H1 (cell line): Measurements from ENCODE around the gene RANBP17. TPM values are rescaled to one million over a fixed set of nuclear protein-coding genes. Genes with fewer than 3 reads are reported as not detected.

Experiments
- CTCF ChIA-PET: fragments of 300-600 bp; sonication (Branson Sonifier 250); formaldehyde crosslinking; loops from one replicate; lab custom pipeline; 2021; ENCODE audit not compliant: partially characterized antibody; lab: Charles Lee
- POLR2A ChIA-PET: fragments of 300-600 bp; sonication (Branson Sonifier 250); formaldehyde crosslinking; loops from one replicate; lab custom pipeline; 2021; ENCODE audit warnings: inconsistent platforms; ENCODE audit not compliant: partially characterized antibody; lab: Charles Lee
- DNase-seq, 2 experiments: peaks; one replicate each; pipeline versions ENCODE4 v3.0.0 to v3.0.0-alpha.2; 2010 to 2022; ENCODE audit warnings: low spot score in 2 of 2, low read depth in 1 of 2, mixed read lengths in 1 of 2
- FAIRE-seq: peaks from 2 replicates; lab custom pipeline; 2011; peaks lifted over from hg19 to GRCh38; lab: Jason Lieb, UNC
- H2AFZ ChIP-seq: 2 replicates; pipeline ENCODE4 v1.8.1; 2012; ENCODE audit warnings: low read length, inconsistent platforms
- H2AK5ac ChIP-seq: 2 replicates; pipeline ENCODE4 v1.6.1; 2013; ENCODE audit warnings: low read depth, low read length
- H2BK120ac ChIP-seq: replicated peaks from 2 replicates; pipeline ENCODE3; 2013; ENCODE audit warnings: low read depth, low read length, inconsistent platforms
- H2BK12ac ChIP-seq: 2 replicates; pipeline ENCODE4 v1.6.1; 2013; ENCODE audit warnings: low read depth, low read length
- H2BK15ac ChIP-seq: 2 replicates; pipeline ENCODE4 v1.6.1; 2013; ENCODE audit warnings: low read length
- H2BK20ac ChIP-seq: 2 replicates; pipeline ENCODE4 v1.6.1; 2013; ENCODE audit warnings: low read length
- H2BK5ac ChIP-seq: 2 replicates; pipeline ENCODE4 v1.6.1; 2013; ENCODE audit warnings: low read depth, low read length
- H3K14ac ChIP-seq: 2 replicates; pipeline ENCODE4 v1.6.1; 2013; ENCODE audit warnings: inconsistent platforms; ENCODE audit not compliant: insufficient read length
- H3K18ac ChIP-seq: 2 replicates; pipeline ENCODE4 v1.6.1; 2013; ENCODE audit warnings: low read length; ENCODE audit errors: extremely low read depth
- H3K23ac ChIP-seq: 2 replicates; pipeline ENCODE4 v1.6.1; 2013; ENCODE audit warnings: inconsistent platforms; ENCODE audit not compliant: insufficient read length
- H3K23me2 ChIP-seq: 2 replicates; pipeline ENCODE4 v1.6.1; 2013; ENCODE audit warnings: low read depth, low read length
- H3K27ac ChIP-seq: 2 replicates; pipeline ENCODE4 v1.6.1; 2011; ENCODE audit warnings: low read depth, low read length, inconsistent platforms
- H3K27me3 ChIP-seq, 4 experiments: replicated peaks in 1 of 4; 1 replicate in 1 of 4; 2 replicates in 3 of 4; pipeline versions ENCODE4 v1.6.1 to v1.8.1; 2011 to 2013; ENCODE audit warnings: low read length in 3 of 4, mild to moderate bottlenecking in 3 of 4, inconsistent platforms in 2 of 4, mixed read lengths in 2 of 4, moderate library complexity in 1 of 4; ENCODE audit not compliant: control insufficient read depth in 3 of 4, insufficient read depth in 3 of 4; ENCODE audit errors: extremely low read depth in 1 of 4
- H3K36me3 ChIP-seq, 4 experiments: 2 replicates each; pipeline versions ENCODE4 v1.6.1 to v1.8.1; 2011 to 2013; ENCODE audit warnings: mild to moderate bottlenecking in 4 of 4, low read length in 3 of 4, moderate library complexity in 2 of 4, control low read depth in 1 of 4, inconsistent platforms in 1 of 4; ENCODE audit not compliant: insufficient read depth in 4 of 4, control insufficient read depth in 2 of 4
- H3K4ac ChIP-seq: replicated peaks from 2 replicates; pipeline ENCODE3; 2013; ENCODE audit warnings: low read length, low read depth, mixed read lengths, inconsistent platforms; ENCODE audit not compliant: insufficient read length
- H3K4me1 ChIP-seq, 4 experiments: replicated peaks in 1 of 4; 1 replicate in 1 of 4; 2 replicates in 3 of 4; pipeline versions ENCODE4 v1.6.1 to v1.8.1; 2011 to 2013; ENCODE audit warnings: low read length in 3 of 4, inconsistent platforms in 2 of 4, mixed read lengths in 1 of 4; ENCODE audit not compliant: insufficient read depth in 4 of 4, control insufficient read depth in 3 of 4
- H3K4me2 ChIP-seq, 2 experiments: 2 replicates each; pipeline versions ENCODE4 v1.6.1 to v1.8.1; 2011 to 2013; ENCODE audit warnings: low read depth in 2 of 2, low read length in 2 of 2, control low read depth in 1 of 2, inconsistent platforms in 1 of 2, mild to moderate bottlenecking in 1 of 2; ENCODE audit not compliant: insufficient read depth in 1 of 2
- H3K4me3 ChIP-seq, 4 experiments: fragments of 200-600, 300-600 bp in 1 of 4; sonication (generic), shearing (Covaris generic), sonication (Bioruptor Twin) in 1 of 4; 2 replicates each; pipeline versions ENCODE4 v1.5.1 to v1.8.1; 2011 to 2016; ENCODE audit warnings: low read length in 4 of 4, low read depth in 3 of 4, control low read depth in 2 of 4, inconsistent platforms in 2 of 4, mild to moderate bottlenecking in 2 of 4, mixed read lengths in 1 of 4, moderate library complexity in 1 of 4; ENCODE audit not compliant: insufficient read depth in 2 of 4; ENCODE audit errors: extremely low read depth in 1 of 4
- H3K56ac ChIP-seq: replicated peaks from 2 replicates; pipeline ENCODE3; 2013; ENCODE audit warnings: low read depth, mild to moderate bottlenecking, mixed read lengths, low read length, inconsistent platforms; ENCODE audit not compliant: insufficient read length
- H3K79me1 ChIP-seq: 2 replicates; pipeline ENCODE4 v1.6.1; 2013; ENCODE audit warnings: low read depth, low read length, control low read depth
- H3K79me2 ChIP-seq, 2 experiments: 2 replicates each; pipeline versions ENCODE4 v1.6.1 to v1.8.1; 2012 to 2013; ENCODE audit warnings: low read length in 2 of 2, mild to moderate bottlenecking in 2 of 2, inconsistent platforms in 1 of 2; ENCODE audit not compliant: insufficient read depth in 2 of 2, control insufficient read depth in 1 of 2
- H3K9ac ChIP-seq, 4 experiments: replicated peaks in 1 of 4; 1 replicate in 1 of 4; 2 replicates in 3 of 4; pipeline versions ENCODE4 v1.6.1 to v1.8.1; 2011 to 2013; ENCODE audit warnings: low read depth in 3 of 4, low read length in 3 of 4, control low read depth in 2 of 4, mild to moderate bottlenecking in 2 of 4, moderate library complexity in 2 of 4, inconsistent platforms in 1 of 4; ENCODE audit errors: extremely low read depth in 1 of 4
- H3K9me3 ChIP-seq, 2 experiments: 2 replicates each; pipeline versions ENCODE4 v1.6.1 to v1.8.1; 2012 to 2013; ENCODE audit warnings: mild to moderate bottlenecking in 2 of 2, moderate library complexity in 2 of 2, control low read depth in 1 of 2, inconsistent platforms in 1 of 2, low read depth in 1 of 2, low read length in 1 of 2, mixed read lengths in 1 of 2; ENCODE audit not compliant: insufficient read depth in 2 of 2
- H4K20me1 ChIP-seq, 2 experiments: replicated peaks in 1 of 2; 2 replicates each; pipeline versions ENCODE3 to v1.8.1; 2011 to 2013; ENCODE audit warnings: inconsistent platforms in 2 of 2, low read length in 2 of 2, mild to moderate bottlenecking in 1 of 2; ENCODE audit not compliant: insufficient read depth in 2 of 2, control insufficient read depth in 1 of 2
- H4K5ac ChIP-seq: 2 replicates; pipeline ENCODE4 v1.6.1; 2013; ENCODE audit warnings: low read length, low read depth, mixed read lengths, inconsistent platforms; ENCODE audit not compliant: insufficient read length
- H4K8ac ChIP-seq: 2 replicates; pipeline ENCODE4 v1.8.0; 2013; ENCODE audit warnings: mild to moderate bottlenecking, moderate library complexity, low read length, inconsistent platforms; ENCODE audit not compliant: insufficient read depth; ENCODE audit errors: extremely low read depth
- H4K91ac ChIP-seq: replicated peaks from 2 replicates; pipeline ENCODE3; 2013; ENCODE audit warnings: low read length, mixed read lengths, inconsistent platforms; ENCODE audit not compliant: insufficient read length
- CBX8 ChIP-seq: fragments of 300-800, 300-1000 bp; sonication (generic); IDR thresholded peaks from 2 replicates; pipeline ENCODE4 v1.7.1; 2016; ENCODE audit warnings: low read depth, low read length, borderline replicate concordance
- EZH2 ChIP-seq: fragments of 200-600 bp; sonication (generic); IDR thresholded peaks from 2 replicates; pipeline ENCODE4 v1.7.1; 2012; ENCODE audit warnings: low read depth, mild to moderate bottlenecking, moderate library complexity, low read length, inconsistent platforms; ENCODE audit not compliant: severe bottlenecking
- NANOG ChIP-seq: IDR thresholded peaks from 2 replicates; pipeline ENCODE4 v1.6.1; 2011; ENCODE audit warnings: low read length, low read depth, mild to moderate bottlenecking, inconsistent platforms; ENCODE audit not compliant: insufficient read depth, poor library complexity, severe bottlenecking
- RBBP5 ChIP-seq: IDR thresholded peaks from 2 replicates; pipeline ENCODE4 v1.7.1; 2012; ENCODE audit warnings: low read depth, mild to moderate bottlenecking, inconsistent platforms, low read length, moderate library complexity, borderline replicate concordance
- RFX5 ChIP-seq: IDR thresholded peaks from 2 replicates; pipeline ENCODE4 v1.6.1; 2011; ENCODE audit warnings: low read depth, low read length, improper control_type of control experiment, borderline replicate concordance
- SP4 ChIP-seq: IDR thresholded peaks from 2 replicates; pipeline ENCODE4 v1.6.1; 2012; ENCODE audit warnings: low read length, inconsistent platforms
- TAF1 ChIP-seq: IDR thresholded peaks from 2 replicates; pipeline ENCODE4 v1.6.1; 2011; ENCODE audit warnings: mild to moderate bottlenecking, low read depth, low read length
- TEAD4 ChIP-seq: IDR thresholded peaks from 2 replicates; pipeline ENCODE4 v1.6.1; 2012; ENCODE audit warnings: low read depth, low read length, inconsistent platforms, mixed read lengths
- WGBS, 2 experiments: shearing (Covaris generic) in 1 of 2; methylation state at CpG; one replicate each; pipeline versions ENCODE4 v1.1.6 to v1.1.7; 2013 to 2015; ENCODE audit warnings: low lambda C conversion rate in 2 of 2, mixed read lengths in 2 of 2, inconsistent platforms in 1 of 2, low coverage in 1 of 2, missing lambda C conversion rate in 1 of 2; ENCODE audit not compliant: insufficient replicate concordance in 2 of 2, insufficient coverage in 1 of 2, insufficient read length in 1 of 2; ENCODE audit errors: extremely low coverage in 1 of 2, missing lambda C conversion rate in 1 of 2; 5-methylcytosine and 5-hydroxymethylcytosine counted together
- polyA plus RNA-seq, 7 experiments: library from polyadenylated mRNA; depleted of rRNA in 3 of 7; stranded (reverse) in 5 of 7; unstranded in 2 of 7; fragments of >200 nt in 5 of 7; fragments of 200-250 nt in 2 of 7; gene quantifications; 1 replicate in 5 of 7; 2 replicates in 1 of 7; 4 replicates in 1 of 7; pipeline versions ENCODE4 v1.2.1 to v1.2.3, GENCODE V29; 2011 to 2013; ENCODE audit warnings: missing spikeins in 2 of 7, mixed read lengths in 2 of 7
- total RNA-seq: library from RNA; stranded (reverse); fragmentation: NEBNext Ultra II Directional; extraction: Animal tissue kit (Norgen Biotek cat#: 25700); gene quantifications from 2 replicates; pipeline ENCODE4 v1.2.1, GENCODE V29; 2021
- TF ChIP-seq, protein P1 (sequence below): IDR thresholded peaks from 2 replicates; pipeline ENCODE4 v1.6.1; 2012; ENCODE audit warnings: inconsistent platforms

Gene RANBP17
- total and polyA plus RNA-seq, 2 of the 8 experiments (the other 6 are each of a cell fraction or from before 2014, with no cell fraction given) = 8.6 to 21.3 TPM

DNA sequence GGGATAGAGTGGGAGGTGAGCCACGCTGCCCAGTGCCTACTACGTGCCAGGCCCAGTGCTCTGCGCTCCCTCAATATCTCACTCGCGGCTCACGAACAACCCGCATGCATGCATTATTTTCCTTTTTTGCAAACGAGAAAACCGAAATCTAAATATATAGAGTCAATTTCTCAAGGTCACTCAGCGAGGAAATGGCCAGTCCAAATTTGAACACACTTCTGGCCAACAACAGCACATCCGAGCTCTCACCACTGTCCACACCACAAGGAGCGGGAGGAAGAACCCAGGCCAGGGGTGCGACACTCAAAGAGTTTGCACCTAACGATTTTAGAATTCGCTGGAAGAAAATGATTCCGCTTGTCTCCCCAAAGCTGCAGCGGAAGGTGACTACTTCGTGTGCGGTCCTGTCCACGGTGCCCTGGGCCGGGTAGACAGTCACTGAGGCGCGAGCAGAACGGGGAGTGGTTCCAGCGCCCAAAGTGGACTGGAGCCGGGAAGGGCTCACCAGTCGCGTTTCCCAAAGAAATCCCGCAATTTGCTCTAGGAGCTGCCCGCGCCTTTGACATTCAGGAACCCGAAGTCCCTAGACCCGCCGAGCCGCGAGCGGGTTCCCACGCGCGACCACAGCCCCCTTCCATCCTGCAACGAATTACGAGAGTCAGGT is 446.1 kb downstream of the RANBP17 start:
- no peak overlapping the region for H3K23ac ChIP-seq
- TF ChIP-seq NANOG (no peak), RFX5 (no peak), CBX8 (peak; percentile 95), TAF1 (no peak), TEAD4 (no peak), EZH2 (peak; percentile 88), RBBP5 (no peak), SP4 (no peak)
- TF ChIP-seq, protein P1, sequence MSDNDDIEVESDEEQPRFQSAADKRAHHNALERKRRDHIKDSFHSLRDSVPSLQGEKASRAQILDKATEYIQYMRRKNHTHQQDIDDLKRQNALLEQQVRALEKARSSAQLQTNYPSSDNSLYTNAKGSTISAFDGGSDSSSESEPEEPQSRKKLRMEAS = no peak

More for the DNA sequence above, 446.1 kb downstream of the RANBP17 start:
- Histone ChIP-seq H4K91ac (no peak overlapping the region), H2AK5ac (no peak overlapping the region), H3K14ac (no peak overlapping the region), H3K18ac (no peak overlapping the region), H2BK120ac (no peak overlapping the region), H4K20me1 (peaks cover 23 to 48% of the 10 kb centered on the region in 2 experiments), H2BK12ac (no peak overlapping the region), H3K4me1 (peaks cover 0 to 31% (median 10%) of the 10 kb centered on the region in 4 experiments; a peak in 6 of 7 replicates), H3K79me2 (no peaks in the 10 kb centered on the region), H3K9me3 (no peaks in the 10 kb centered on the region; a peak in 1 of 4 replicates), H3K4me2 (peak overlapping the region; percentile 55 to 59), H2BK5ac (no peak overlapping the region), H4K8ac (peak overlapping the region; percentile 28; the same call in 1 of the 2 replicates), H2AFZ (no peak overlapping the region), H3K27ac (no peak overlapping the region), H3K79me1 (no peaks in the 10 kb centered on the region), H4K5ac (no peak overlapping the region), H3K9ac (no peak overlapping the region), H3K27me3 (peaks cover 88 to 100% (median 96%) of the 10 kb centered on the region in 4 experiments), H2BK15ac (no peak overlapping the region), H3K56ac (no peak overlapping the region), H3K4me3 (peak overlapping the region in 1 of 4 experiments; percentile 51; a peak in 2 of 8 replicates), H3K23me2 (peaks cover 2% of the 10 kb centered on the region; the same call in 1 of the 2 replicates), H3K4ac (no peak overlapping the region), H2BK20ac (no peak overlapping the region), H3K36me3 (peaks cover 0 to 22% (median 0%) of the 10 kb centered on the region in 4 experiments; a peak in 1 of 8 replicates)
- POLR2A ChIA-PET = no interaction called here
- DNase-seq = no peak
- 28% methylated on average over 28 of the region's 42 CpGs; no CpG with 5 or more reads in 1 of the 2 experiments for WGBS, 2 experiments
- no peak for FAIRE-seq
- CTCF ChIA-PET = interaction anchor here (1.2 to 6.3 kb wide), 6 partner anchors 9 to 102 kb away, joined by 3 to 40 read pairs (median 4); no protein-coding TSS in a partner anchor
